Adipocyte (in vitro differentiated cells): ENCODE results near the gene CSNK1G1.

Experiments used
- DNase-seq: peaks from one replicate; pipeline ENCODE4 v3.0.0-alpha.2; 2015; ENCODE audit warnings: low read depth
- H3K27me3 ChIP-seq: replicated peaks from 2 replicates; pipeline ENCODE4 v1.7.0; 2013; ENCODE audit warnings: mild to moderate bottlenecking, low read length, moderate library complexity; ENCODE audit not compliant: control insufficient read depth, insufficient read depth
- H3K36me3 ChIP-seq: 2 replicates; pipeline ENCODE4 v1.7.0; 2013; ENCODE audit warnings: low read length, mild to moderate bottlenecking, moderate library complexity; ENCODE audit not compliant: control insufficient read depth, insufficient read depth, severe bottlenecking
- H3K4me1 ChIP-seq: 2 replicates; pipeline ENCODE4 v1.7.0; 2013; ENCODE audit warnings: mild to moderate bottlenecking, low read length, moderate library complexity; ENCODE audit not compliant: control insufficient read depth, insufficient read depth
- H3K4me3 ChIP-seq: 2 replicates; pipeline ENCODE4 v1.7.0; 2013; ENCODE audit warnings: mild to moderate bottlenecking, low read length, moderate library complexity
- H3K9ac ChIP-seq: 2 replicates; pipeline ENCODE4 v1.7.0; 2013; ENCODE audit warnings: mild to moderate bottlenecking, low read length, moderate library complexity
- H3K9me3 ChIP-seq: 2 replicates; pipeline ENCODE4 v1.7.0; 2013; ENCODE audit warnings: mild to moderate bottlenecking, low read length, moderate library complexity; ENCODE audit not compliant: control insufficient read depth

The CSNK1G1 gene

GRCh38 chr15:64158363-64159134 lies 197.4 kb downstream of the CSNK1G1 start:
- peaks cover 73% of the 10 kb centered on the region for H3K36me3 ChIP-seq
- no peak overlapping the region for H3K4me3 ChIP-seq
- peaks cover 51% of the 10 kb centered on the region for H3K4me1 ChIP-seq
- no peaks in the 10 kb centered on the region for H3K27me3 ChIP-seq
- peak overlapping the region; percentile 60 for H3K9ac ChIP-seq
- no peak for DNase-seq
- H3K9me3 ChIP-seq, result no peaks in the 10 kb centered on the region

GRCh38 chr15:64157599-64158125 lies 198.3 kb downstream of the CSNK1G1 start:
- Histone ChIP-seq H3K4me1 (peaks cover 50% of the 10 kb centered on the region), H3K4me3 (no peak overlapping the region), H3K9ac (peak overlapping the region; percentile 60), H3K27me3 (peaks cover 4% of the 10 kb centered on the region), H3K9me3 (no peaks in the 10 kb centered on the region), H3K36me3 (peaks cover 73% of the 10 kb centered on the region)
- DNase-seq, result no peak

GRCh38 chr15:64156652-64157331 lies 199.2 kb downstream of the CSNK1G1 start:
- Histone ChIP-seq H3K9me3 (no peaks in the 10 kb centered on the region), H3K36me3 (peaks cover 73% of the 10 kb centered on the region), H3K9ac (peak overlapping the region; percentile 60), H3K4me3 (no peak overlapping the region), H3K27me3 (peaks cover 6% of the 10 kb centered on the region), H3K4me1 (peaks cover 49% of the 10 kb centered on the region)
- no peak for DNase-seq

- Histone ChIP-seq H3K4me1 (peaks cover 45% of the 10 kb centered on the region), H3K27me3 (peaks cover 6% of the 10 kb centered on the region), H3K36me3 (peaks cover 65% of the 10 kb centered on the region), H3K9me3 (no peaks in the 10 kb centered on the region), H3K4me3 (no peak overlapping the region), H3K9ac (no peak overlapping the region)
- no peak for DNase-seq
These were observed 199.9 kb downstream of the CSNK1G1 start for GRCh38 chr15:64155802-64156651.

- Histone ChIP-seq H3K27me3 (peaks cover 6% of the 10 kb centered on the region), H3K4me3 (no peak overlapping the region), H3K9me3 (no peaks in the 10 kb centered on the region), H3K4me1 (peaks cover 26% of the 10 kb centered on the region), H3K9ac (peak overlapping the region; percentile 42), H3K36me3 (peaks cover 45% of the 10 kb centered on the region)
- peak; percentile 95 for DNase-seq
These were observed 202.2 kb downstream of the CSNK1G1 start for GRCh38 chr15:64153480-64154367.

GRCh38 chr15:64152507-64153387 lies 203.2 kb downstream of the CSNK1G1 start:
- Histone ChIP-seq H3K4me1 (peaks cover 18% of the 10 kb centered on the region), H3K9ac (no peak overlapping the region), H3K36me3 (peaks cover 35% of the 10 kb centered on the region), H3K9me3 (no peaks in the 10 kb centered on the region), H3K27me3 (peaks cover 6% of the 10 kb centered on the region), H3K4me3 (no peak overlapping the region)
- peak; percentile 8 for DNase-seq

- Histone ChIP-seq H3K4me1 (peaks cover 9% of the 10 kb centered on the region), H3K27me3 (peaks cover 6% of the 10 kb centered on the region), H3K9me3 (no peaks in the 10 kb centered on the region), H3K36me3 (peaks cover 27% of the 10 kb centered on the region), H3K9ac (no peak within 1 kb of the TSS), H3K4me3 (peak within 1 kb of the TSS; percentile 66)
- peak; percentile 33 for DNase-seq
These were observed 204.1 kb downstream of the CSNK1G1 start, which contains the start of gene SNX22 for GRCh38 chr15:64151727-64152506. Gene SNX22 (plus strand): TSS chr15:64151731. CDS start chr15:64151776, 45 bp downstream.

GRCh38 chr15:64149893-64150578 lies 205.9 kb downstream of the CSNK1G1 start:
- no peak overlapping the region for H3K9ac ChIP-seq
- H3K27me3 ChIP-seq, result peaks cover 6% of the 10 kb centered on the region
- DNase-seq, result no peak
- H3K4me1 ChIP-seq, result peaks cover 8% of the 10 kb centered on the region
- H3K36me3 ChIP-seq, result peaks cover 14% of the 10 kb centered on the region
- H3K9me3 ChIP-seq, result no peaks in the 10 kb centered on the region
- no peak overlapping the region for H3K4me3 ChIP-seq

- Histone ChIP-seq H3K36me3 (peaks cover 16% of the 10 kb centered on the region), H3K27me3 (peaks cover 6% of the 10 kb centered on the region), H3K4me3 (no peak overlapping the region), H3K9me3 (no peaks in the 10 kb centered on the region), H3K4me1 (peaks cover 8% of the 10 kb centered on the region), H3K9ac (no peak overlapping the region)
- no peak for DNase-seq
These were observed 206.5 kb downstream of the CSNK1G1 start for GRCh38 chr15:64149424-64149823.
